Lung (tissue), 12 donors: ENCODE data around the gene GRPEL1. TPM values are rescaled to one million over a fixed set of nuclear protein-coding genes. Genes with fewer than 3 reads are reported as not detected.

ENCODE experiments used
- ATAC-seq: fragments of 200-7000 bp; cut with Tn5 transposase; one replicate; pipeline ENCODE4 v1.9.1; 2020; ENCODE audit warnings: moderate number of reproducible peaks; ENCODE audit not compliant: insufficient read depth, low FRiP score
- DNase-seq, 3 donors: peaks; one replicate each; pipeline ENCODE4 v3.0.0-alpha.2; 2013 to 2017
- H3K27ac ChIP-seq, 2 donors: one replicate each; pipeline ENCODE4 v1.5.1; 2013; ENCODE audit warnings: mild to moderate bottlenecking in 2 of 2, moderate library complexity in 2 of 2, control low read depth in 1 of 2, inconsistent platforms in 1 of 2, low read depth in 1 of 2, low read length in 1 of 2
- H3K27me3 ChIP-seq, 3 donors: one replicate each; pipeline ENCODE4 v1.5.1; 2013; ENCODE audit warnings: low read length in 2 of 3; ENCODE audit not compliant: control insufficient read depth in 3 of 3, insufficient read depth in 3 of 3
- H3K36me3 ChIP-seq, 4 donors: one replicate each; pipeline ENCODE4 v1.5.1; 2013; ENCODE audit warnings: low read length in 4 of 4, mild to moderate bottlenecking in 1 of 4, moderate library complexity in 1 of 4; ENCODE audit not compliant: control insufficient read depth in 4 of 4, insufficient read depth in 4 of 4
- H3K4me1 ChIP-seq, 5 donors: one replicate each; pipeline ENCODE4 v1.5.1; 2013; ENCODE audit warnings: low read length in 5 of 5, mild to moderate bottlenecking in 2 of 5, moderate library complexity in 1 of 5; ENCODE audit not compliant: control insufficient read depth in 5 of 5, insufficient read depth in 5 of 5
- H3K4me3 ChIP-seq: one replicate; pipeline ENCODE4 v1.5.1; 2013; ENCODE audit warnings: mild to moderate bottlenecking, control low read depth, moderate library complexity
- H3K9ac ChIP-seq, 2 donors: one replicate each; pipeline ENCODE4 v1.5.1; 2013; ENCODE audit warnings: low read length in 2 of 2, control low read depth in 1 of 2; ENCODE audit not compliant: insufficient read depth in 1 of 2
- H3K9me3 ChIP-seq, 4 donors: one replicate each; pipeline ENCODE4 v1.5.1; 2013; ENCODE audit warnings: low read length in 3 of 4, mild to moderate bottlenecking in 1 of 4, moderate library complexity in 1 of 4; ENCODE audit not compliant: control insufficient read depth in 4 of 4, insufficient read depth in 3 of 4
- CTCF ChIP-seq: IDR thresholded peaks from 2 replicates; pipeline ENCODE4 v1.5.1; 2012; ENCODE audit warnings: mild to moderate bottlenecking; ENCODE audit errors: control extremely low read depth, extremely low read depth
- WGBS, 2 donors: extraction: QIAGEN DNeasy Blood & Tissue Kit; methylation state at CpG; one replicate each; pipeline ENCODE4 v1.1.7; 2013; 5-methylcytosine and 5-hydroxymethylcytosine counted together
- polyA plus RNA-seq, 2 donors: library from polyadenylated mRNA; stranded (reverse); fragments of 200-250 nt; gene quantifications; one replicate each; pipeline ENCODE4 v1.2.1, GENCODE V29; 2013
- total RNA-seq, 2 donors: library from RNA; depleted of rRNA in 1 of 2; stranded (reverse); fragments of >200 nt in 1 of 2; gene quantifications; one replicate each; pipeline ENCODE4 v1.2.1, GENCODE V29; 2014 to 2021
- donor health status: control.
- donor health status: control.
- donor health status: Bipolar disorder and iron deficiency.
- donor health status: healthy.
- donor health status: DM: yes; HTN: yes; CAD: no.

The GRPEL1 gene
- total and polyA plus RNA-seq, 4 donors = 13.9 to 39.1 (median 29.3) TPM

- peak overlapping the region; percentile 94 for H3K4me3 ChIP-seq
- peak overlapping the region; percentile 36 to 95 for H3K27ac ChIP-seq
- WGBS, 2 donors = 1 to 3% methylated on average over 13 of the region's 13 CpGs
- H3K36me3 ChIP-seq = peaks cover under 1 to 21% (median 15%) of the 10 kb centered on the region in 4 donors
- H3K4me1 ChIP-seq = peaks cover 5 to 16% (median 8%) of the 10 kb centered on the region in 5 donors
- no peak for ATAC-seq
- peak in 1 of 3 donors; percentile 2 for DNase-seq
- H3K27me3 ChIP-seq = no peaks in the 10 kb centered on the region
- H3K9me3 ChIP-seq = no peaks in the 10 kb centered on the region
- TF ChIP-seq CTCF = no peak
- peak overlapping the region in 1 of 2 donors; percentile 46 for H3K9ac ChIP-seq
Observed at GRCh38 chr4:7067126-7067451, 775 bp downstream of the GRPEL1 start.

DNA sequence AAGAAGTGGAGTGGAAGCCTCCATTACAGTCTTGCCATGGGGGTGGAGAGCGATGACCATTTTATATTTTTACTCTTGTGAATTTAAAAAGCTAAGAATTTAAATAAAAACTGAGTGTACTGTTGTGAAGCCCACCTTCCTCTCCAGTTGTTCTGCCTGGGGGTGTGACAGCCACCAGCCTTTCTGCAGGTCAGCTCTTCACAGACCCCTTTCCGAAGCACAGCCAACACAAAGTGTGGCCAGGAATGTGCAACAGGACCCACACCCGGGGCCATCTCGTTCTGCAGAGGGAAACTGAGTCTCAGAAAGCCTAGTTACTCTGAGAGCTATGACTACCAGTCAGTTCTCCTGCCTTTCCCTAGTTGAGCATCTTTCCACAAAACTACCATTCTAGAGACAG lies 1.4 kb downstream of the GRPEL1 start:
- Histone ChIP-seq H3K27ac (no peak overlapping the region), H3K4me3 (no peak overlapping the region), H3K27me3 (no peaks in the 10 kb centered on the region), H3K9me3 (no peaks in the 10 kb centered on the region), H3K36me3 (peaks cover 5 to 27% (median 20%) of the 10 kb centered on the region in 4 donors), H3K9ac (no peak overlapping the region), H3K4me1 (peaks cover 5 to 16% (median 8%) of the 10 kb centered on the region in 5 donors)
- TF ChIP-seq CTCF = no peak
- DNase-seq (no peak), ATAC-seq (no peak)
- WGBS, 2 donors = 83 to 93% methylated on average over 4 of the region's 4 CpGs

DNA sequence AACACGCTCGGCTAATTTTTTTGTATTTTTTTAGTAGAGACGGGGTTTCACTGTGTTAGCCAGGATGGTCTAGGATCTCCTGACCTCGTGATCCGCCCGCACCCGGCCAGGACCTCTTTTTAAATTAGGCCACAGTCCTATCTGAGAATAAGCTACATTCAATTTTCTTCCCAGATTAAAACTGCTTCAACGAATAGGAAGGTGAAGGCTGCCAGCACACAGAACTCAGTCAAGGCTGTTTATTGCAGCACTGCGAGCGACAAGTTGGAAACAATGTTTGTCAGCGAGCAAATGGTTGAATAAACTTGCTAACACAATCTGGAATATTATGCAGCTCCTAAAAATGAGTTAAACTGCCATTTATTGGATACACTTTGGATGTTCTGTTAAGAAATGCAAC lies 1.9 kb downstream of the GRPEL1 start:
- no peaks in the 10 kb centered on the region for H3K9me3 ChIP-seq
- H3K27me3 ChIP-seq = no peaks in the 10 kb centered on the region
- no peak overlapping the region for H3K4me3 ChIP-seq
- no peak overlapping the region for H3K9ac ChIP-seq
- no peak overlapping the region for H3K27ac ChIP-seq
- no peak for TF ChIP-seq CTCF
- H3K4me1 ChIP-seq = peaks cover 5 to 16% (median 8%) of the 10 kb centered on the region in 5 donors
- 94 to 96% methylated on average over 11 of the region's 11 CpGs for WGBS, 2 donors
- H3K36me3 ChIP-seq = peaks cover 7 to 32% (median 23%) of the 10 kb centered on the region in 4 donors
- no peak for ATAC-seq
- DNase-seq = no peak

- Histone ChIP-seq H3K9me3 (no peaks in the 10 kb centered on the region), H3K4me3 (no peak overlapping the region), H3K9ac (no peak overlapping the region), H3K36me3 (peaks cover 16 to 53% (median 37%) of the 10 kb centered on the region in 4 donors), H3K27ac (no peak overlapping the region), H3K4me1 (peaks cover 3 to 10% (median 6%) of the 10 kb centered on the region in 5 donors), H3K27me3 (no peaks in the 10 kb centered on the region)
- TF ChIP-seq CTCF = no peak
- no peak for ATAC-seq
- DNase-seq = no peak
- 88 to 95% methylated on average over 4 of the region's 4 CpGs for WGBS, 2 donors
Observed at GRCh38 chr4:7063362-7063761, 4.5 kb downstream of the GRPEL1 start.
